ENCODE measurements around the gene PTGR2. TPM values are rescaled to one million over a fixed set of nuclear protein-coding genes. Genes with fewer than 3 reads are reported as not detected.
"Not testable (repeated sequence)": the region's sequence is repeated elsewhere in the genome, so short reads cannot be mapped to it uniquely, and the experiment has no call there.

PTGR2 gene
- 2.5 and 4.2 TPM in 2 replicates for total RNA-seq (2014; rRNA removed; shearing (Covaris generic))

DNA sequence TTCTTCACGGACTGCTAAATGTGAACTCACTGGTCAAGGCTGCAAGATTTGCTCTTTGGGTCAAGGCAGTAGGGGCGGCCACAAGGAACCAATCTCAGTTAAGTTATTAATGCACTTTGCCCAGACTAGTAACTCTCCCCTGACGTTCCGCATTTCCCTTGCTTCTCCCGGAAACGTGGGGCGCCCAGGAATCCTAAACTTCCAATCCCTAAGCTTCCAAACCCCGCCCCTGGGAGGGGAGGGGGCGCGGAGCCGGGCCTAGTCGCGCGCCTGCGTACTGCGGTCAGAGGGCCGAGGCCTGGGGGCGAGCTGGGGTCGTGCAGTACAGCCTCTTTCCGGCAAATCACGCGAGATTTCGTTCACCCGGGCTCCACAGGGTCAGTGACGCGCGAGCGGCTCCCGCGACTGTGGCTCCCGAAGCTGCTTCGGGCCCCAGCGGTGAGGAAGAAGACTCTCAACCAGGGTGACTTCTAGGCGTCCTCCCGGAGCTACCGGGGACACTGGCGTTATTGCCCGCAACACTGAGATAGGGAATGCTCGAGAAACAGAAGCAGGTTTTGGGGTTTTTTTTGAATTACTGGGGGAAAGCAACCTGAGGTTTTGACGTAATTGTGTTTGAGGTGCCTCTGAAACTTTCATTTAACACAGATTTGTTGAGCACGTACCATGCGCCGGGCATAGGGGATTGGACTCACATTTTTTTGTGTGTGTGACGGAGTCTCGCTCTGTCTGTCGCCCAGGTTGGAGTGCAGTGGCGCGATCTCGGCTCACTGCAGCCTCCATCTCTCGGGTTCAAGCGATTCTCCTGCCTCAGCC is at the start of gene PTGR2:
Gene PTGR2, plus strand, starts transcription at position 265 of the 816 bp plus-strand sequence. CDS start 7,032 bp downstream, outside the sequence.
- peak; percentile 86 for DNase-seq (ENCODE audit: low spot score)

GRCh38 chr14:73802431-73803188 is 49.0 kb upstream of the PTGR2 start:
- DNase-seq (ENCODE audit: low spot score), result peak; percentile 44

GRCh38 chr14:73804636-73805035 is 47.0 kb upstream of the PTGR2 start:
- DNase-seq (ENCODE audit: low spot score), result no peak

DNA sequence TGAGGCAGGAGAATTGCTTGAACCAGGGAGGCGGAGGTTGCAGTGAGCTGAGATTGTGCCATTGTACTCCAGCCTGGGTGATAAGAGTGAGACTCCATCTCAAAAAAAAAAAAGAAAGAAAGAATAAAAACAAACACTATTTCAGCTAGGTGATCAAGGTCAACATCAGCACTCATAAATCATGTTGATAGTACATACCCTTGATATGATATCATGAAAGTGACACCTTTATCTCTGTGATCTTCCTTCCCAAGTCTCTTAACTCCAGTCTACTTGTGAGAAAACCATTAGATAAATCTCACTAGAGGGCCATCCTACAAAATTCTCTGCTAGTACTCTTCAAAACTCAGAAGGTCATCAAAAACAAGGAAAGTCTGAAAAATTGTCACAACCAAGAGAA is 44.2 kb upstream of the PTGR2 start:
- DNase-seq (ENCODE audit: low spot score), result no peak

DNA sequence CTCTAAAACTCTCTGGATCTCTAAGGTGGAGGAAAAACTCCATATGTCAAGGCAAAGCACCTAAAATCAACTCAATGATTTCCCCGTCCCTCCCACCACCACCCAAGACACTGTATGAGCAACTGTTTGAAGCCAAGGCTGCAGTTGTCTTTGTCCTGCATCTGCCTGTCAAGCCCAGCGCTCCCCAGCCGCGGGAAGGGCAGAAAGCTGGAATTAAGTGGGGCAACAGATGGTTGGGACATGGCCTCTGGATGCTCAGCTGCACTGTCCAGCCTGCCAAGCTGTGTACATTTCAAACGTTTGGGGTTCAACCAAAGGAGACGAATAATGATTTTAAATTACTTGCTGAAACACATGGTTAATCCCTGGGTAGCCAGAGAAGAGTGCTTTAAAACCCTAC is 42.2 kb upstream of the PTGR2 start:
- no peak for DNase-seq (ENCODE audit: low spot score)

- DNase-seq (ENCODE audit: low spot score), result no peak
Observed at GRCh38 chr14:73810478-73811163, 41.0 kb upstream of the PTGR2 start.

DNA sequence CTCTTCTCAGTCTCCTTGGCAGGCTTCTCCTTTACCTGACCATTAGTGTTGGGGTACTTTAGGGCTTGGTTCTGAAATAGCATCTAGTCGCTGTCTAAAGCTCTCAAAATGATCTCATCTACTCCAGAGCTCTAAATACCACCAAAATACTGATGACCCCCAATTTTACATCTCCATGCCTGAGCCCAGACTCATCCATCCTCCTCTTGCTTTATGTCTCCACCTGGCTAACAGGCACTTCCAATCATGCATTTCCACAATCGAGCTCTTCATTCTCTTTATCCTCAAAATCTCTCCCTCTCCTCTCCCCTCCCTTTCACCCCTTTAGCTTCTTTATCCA is 40.5 kb upstream of the PTGR2 start:
- DNase-seq (ENCODE audit: low spot score), result no peak

DNA sequence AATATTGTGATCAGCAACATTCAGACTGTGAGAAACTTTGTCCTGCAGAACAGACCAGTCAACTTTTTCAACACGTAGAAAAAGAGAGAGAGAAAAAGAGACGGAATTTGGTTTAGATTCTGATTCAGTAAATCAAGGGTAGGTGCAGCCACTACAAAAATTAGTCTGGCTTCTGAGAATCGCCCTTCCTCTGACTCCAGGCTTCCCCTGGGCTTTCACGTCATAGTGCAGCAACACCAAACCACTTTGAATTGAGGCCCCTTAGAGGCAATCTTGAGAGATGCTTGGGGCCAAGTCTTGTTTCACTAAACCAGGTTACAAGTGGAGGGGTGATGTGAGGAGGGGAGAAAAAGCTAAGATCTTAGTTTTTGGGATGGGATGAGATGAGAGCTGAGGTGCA is 37.5 kb upstream of the PTGR2 start:
- DNase-seq (ENCODE audit: low spot score), result no peak

DNA sequence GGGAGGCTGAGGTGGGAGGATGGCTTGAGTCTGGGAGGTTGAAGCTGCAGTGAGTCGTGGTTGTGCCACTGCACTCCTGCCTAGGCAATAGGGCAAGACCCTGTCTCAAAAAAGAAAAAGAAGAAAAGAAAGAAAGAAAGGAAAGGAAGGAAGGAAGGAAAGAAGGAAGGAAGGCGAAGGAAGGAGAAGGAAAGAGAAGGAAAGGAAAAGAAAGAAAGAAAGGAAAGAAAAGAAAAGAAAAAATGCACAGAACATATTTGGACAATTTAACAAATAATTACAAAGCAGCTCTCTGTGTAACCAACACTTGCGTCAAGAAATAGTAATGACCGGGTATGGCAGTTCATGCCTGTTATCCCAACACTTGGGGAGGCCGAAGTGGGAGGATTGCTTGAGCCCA is 35.8 kb upstream of the PTGR2 start:
- no peak for DNase-seq (ENCODE audit: low spot score)

GRCh38 chr14:73816393-73816816 is 35.2 kb upstream of the PTGR2 start:
- DNase-seq (ENCODE audit: low spot score), result no peak

- DNase-seq (ENCODE audit: low spot score), result no peak
Observed at GRCh38 chr14:73817020-73817655, 34.5 kb upstream of the PTGR2 start.

GRCh38 chr14:73818821-73819220 is 32.8 kb upstream of the PTGR2 start:
- DNase-seq (ENCODE audit: low spot score), result no peak

GRCh38 chr14:73820631-73821030 is 31.0 kb upstream of the PTGR2 start:
- DNase-seq (ENCODE audit: low spot score), result no peak

- DNase-seq (ENCODE audit: low spot score), result no peak
Observed at GRCh38 chr14:73823339-73823885, 28.2 kb upstream of the PTGR2 start.

GRCh38 chr14:73824127-73824526 is 27.5 kb upstream of the PTGR2 start:
- DNase-seq (ENCODE audit: low spot score), result no peak

DNA sequence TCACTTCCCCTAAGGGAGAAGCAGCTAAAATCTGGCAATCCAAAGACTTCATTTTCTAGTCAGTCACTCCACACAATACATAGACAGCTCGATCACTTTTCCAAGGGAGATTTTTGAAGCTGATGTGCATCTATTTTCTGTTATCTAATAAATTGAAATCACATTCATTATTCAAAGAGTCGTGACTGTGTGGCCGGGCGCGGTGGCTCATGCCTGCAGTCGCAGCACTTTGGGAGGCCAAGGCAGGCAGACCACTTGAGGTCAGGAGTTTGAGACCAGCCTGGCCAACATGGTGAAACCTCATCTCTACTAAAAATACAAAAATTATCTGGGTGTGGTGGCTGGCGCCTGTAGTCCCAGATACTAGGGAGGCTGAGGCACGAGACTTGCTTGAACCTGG is 27.1 kb upstream of the PTGR2 start:
- no peak for DNase-seq (ENCODE audit: low spot score)

DNA sequence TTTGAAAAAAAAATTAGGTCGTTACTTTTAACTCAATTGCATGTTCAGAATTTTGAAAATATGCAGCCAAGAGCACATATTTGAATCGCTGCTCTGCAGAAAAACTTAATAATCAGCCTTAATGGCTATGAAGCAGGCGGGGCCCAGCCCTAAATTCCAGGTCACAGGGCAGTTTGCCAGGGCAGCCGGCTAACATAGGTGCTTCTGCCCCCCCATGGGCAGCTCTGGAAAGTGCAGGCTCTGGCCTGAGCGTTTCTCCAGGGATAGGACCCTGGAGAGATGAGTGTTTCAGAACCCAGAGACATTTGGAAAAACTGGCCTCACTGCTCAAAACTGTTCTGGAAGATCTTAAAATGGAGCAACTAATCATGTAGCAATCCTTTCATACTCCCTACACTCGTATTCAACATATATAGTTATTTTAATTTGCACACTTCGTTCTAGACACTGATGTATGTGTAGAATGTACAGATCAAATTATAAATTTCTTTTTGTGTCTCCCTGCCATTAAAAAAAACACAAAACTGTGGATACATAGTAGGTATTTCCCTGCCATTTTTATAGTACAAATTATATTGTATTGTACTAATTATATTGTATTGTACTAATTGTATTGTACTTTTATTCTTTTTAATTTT is 26.0 kb upstream of the PTGR2 start:
- peak; percentile 91 for DNase-seq (ENCODE audit: low spot score)

DNA sequence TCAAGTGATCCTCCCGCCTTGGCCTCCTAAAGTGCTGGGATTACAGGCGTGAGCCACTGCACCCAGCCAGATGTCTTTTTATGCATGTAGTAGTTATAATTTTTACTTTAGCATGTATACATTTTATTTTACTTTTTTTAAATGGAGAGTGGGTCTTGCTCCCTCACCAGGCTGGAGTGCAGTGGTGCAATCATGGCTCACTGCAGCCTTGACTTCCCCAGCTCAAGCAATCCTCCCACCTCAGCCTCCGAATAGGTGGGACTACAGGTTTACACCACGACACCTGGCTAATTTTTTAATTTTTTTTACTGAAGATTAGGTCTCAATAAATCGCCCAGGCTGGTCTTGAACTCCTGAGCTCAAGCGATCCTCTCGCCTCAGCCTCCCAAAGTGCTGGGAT is 24.4 kb upstream of the PTGR2 start:
- not testable (repeated sequence) for DNase-seq (ENCODE audit: low spot score)

DNA sequence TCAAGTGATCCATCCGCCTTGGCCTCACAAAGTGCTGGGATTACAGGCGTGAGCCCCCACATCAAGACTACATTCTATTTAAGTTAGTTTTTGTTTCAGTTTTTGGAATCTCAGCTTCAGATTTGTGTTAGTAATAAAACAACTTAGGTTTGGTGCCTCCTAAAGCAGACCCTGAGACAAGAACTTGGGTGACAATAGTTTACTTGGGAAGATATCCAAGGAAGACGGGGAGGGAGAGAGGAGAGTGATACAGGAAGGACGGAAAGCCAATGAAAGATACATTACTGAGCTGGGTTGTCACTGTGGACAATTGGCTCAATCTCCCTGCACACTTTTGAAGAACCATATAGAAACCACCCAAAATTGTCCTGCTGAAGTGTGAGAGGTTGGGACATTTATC is 22.6 kb upstream of the PTGR2 start:
- DNase-seq (ENCODE audit: low spot score), result no peak

- DNase-seq (ENCODE audit: low spot score), result no peak
Observed at GRCh38 chr14:73829526-73830431, 21.9 kb upstream of the PTGR2 start.

Measured in HT-29 (cell line).